ENCODE measurements around the gene STAP2.
"Not testable (repeated sequence)": the region's sequence is repeated elsewhere in the genome, so short reads cannot be mapped to it uniquely, and the experiment has no call there.

The STAP2 gene

GRCh38 chr19:4298810-4299550 is 39.6 kb downstream of the STAP2 start:
- no peak for TF ChIP-seq POLR2A (IDR thresholded peaks at IDR 0.05; ENCODE audit: low read length)
- no peak for TF ChIP-seq GATA1 (IDR thresholded peaks at IDR 0.05; ENCODE audit: low read depth, low read length)
- no peak for DNase-seq

GRCh38 chr19:4297901-4298809 is 40.5 kb downstream of the STAP2 start:
- no peak for TF ChIP-seq GATA1 (IDR thresholded peaks at IDR 0.05; ENCODE audit: low read depth, low read length)
- TF ChIP-seq POLR2A (IDR thresholded peaks at IDR 0.05; ENCODE audit: low read length), result no peak
- DNase-seq, result no peak

GRCh38 chr19:4295972-4296771 is 42.5 kb downstream of the STAP2 start:
- no peak for TF ChIP-seq POLR2A (IDR thresholded peaks at IDR 0.05; ENCODE audit: low read length)
- TF ChIP-seq GATA1 (IDR thresholded peaks at IDR 0.05; ENCODE audit: low read depth, low read length), result no peak
- DNase-seq, result no peak

- DNase-seq, result no peak
- TF ChIP-seq POLR2A (IDR thresholded peaks at IDR 0.05; ENCODE audit: low read length) (no peak), GATA1 (IDR thresholded peaks at IDR 0.05; ENCODE audit: low read depth, low read length) (no peak)
These were observed 44.2 kb downstream of the STAP2 start for GRCh38 chr19:4294389-4294788.

GRCh38 chr19:4292515-4292914 is 46.1 kb downstream of the STAP2 start:
- TF ChIP-seq POLR2A (IDR thresholded peaks at IDR 0.05; ENCODE audit: low read length) (no peak), GATA1 (IDR thresholded peaks at IDR 0.05; ENCODE audit: low read depth, low read length) (no peak)
- no peak for DNase-seq

- no peak for DNase-seq
- TF ChIP-seq POLR2A (IDR thresholded peaks at IDR 0.05; ENCODE audit: low read length), result no peak
- TF ChIP-seq GATA1 (IDR thresholded peaks at IDR 0.05; ENCODE audit: low read depth, low read length), result no peak
These were observed 47.4 kb downstream of the STAP2 start for GRCh38 chr19:4291184-4291732.

- DNase-seq, result no peak
- no peak for TF ChIP-seq GATA1 (IDR thresholded peaks at IDR 0.05; ENCODE audit: low read depth, low read length)
- TF ChIP-seq POLR2A (IDR thresholded peaks at IDR 0.05; ENCODE audit: low read length), result no peak
These were observed 50.4 kb downstream of the STAP2 start for GRCh38 chr19:4288091-4288777.

- DNase-seq, result not testable (repeated sequence)
These were observed 52.5 kb downstream of the STAP2 start for GRCh38 chr19:4286141-4286540.

- no peak for DNase-seq
- no peak for TF ChIP-seq POLR2A (IDR thresholded peaks at IDR 0.05; ENCODE audit: low read length)
- TF ChIP-seq GATA1 (IDR thresholded peaks at IDR 0.05; ENCODE audit: low read depth, low read length), result no peak
These were observed 53.7 kb downstream of the STAP2 start for GRCh38 chr19:4284974-4285373.

- DNase-seq, result no peak
These were observed 54.3 kb downstream of the STAP2 start for GRCh38 chr19:4284176-4284958.

GRCh38 chr19:4279530-4280422 is 58.9 kb downstream of the STAP2 start:
- no peak for DNase-seq
- no peak for TF ChIP-seq GATA1 (IDR thresholded peaks at IDR 0.05; ENCODE audit: low read depth, low read length)

More at GRCh38 chr19:4284176-4284958, 54.3 kb downstream of the STAP2 start:
- TF ChIP-seq POLR2A (IDR thresholded peaks at IDR 0.05; ENCODE audit: low read length), result no peak
- no peak for TF ChIP-seq GATA1 (IDR thresholded peaks at IDR 0.05; ENCODE audit: low read depth, low read length)

GRCh38 chr19:4279267-4279529 is 59.4 kb downstream of the STAP2 start:
- no peak for DNase-seq
- TF ChIP-seq GATA1 (IDR thresholded peaks at IDR 0.05; ENCODE audit: low read depth, low read length) (no peak), POLR2A (IDR thresholded peaks at IDR 0.05; ENCODE audit: low read length) (no peak)
